GM13977 (cell line): Measurements from ENCODE around the gene ORM1.

Source experiments
- DNase-seq: peaks from one replicate; pipeline ENCODE4 v3.0.0; 2012; ENCODE audit warnings: low spot score
- CTCF ChIP-seq: IDR thresholded peaks from 2 replicates; pipeline ENCODE4 v1.5.1; 2012; ENCODE audit warnings: mild to moderate bottlenecking, control low read depth; ENCODE audit not compliant: insufficient read depth; ENCODE audit errors: extremely low read depth, missing control alignments
- in situ Hi-C: fragments of 300-500 bp; cut with MboI; formaldehyde crosslinking; loops from one replicate; pipeline ENCODE4 v1.12.0; 2022; ENCODE audit warnings: low sequenced_read_pairs, low pct_unique_long_range_greater_than_20kb, mixed read lengths, inconsistent platforms; ENCODE audit not compliant: unreplicated experiment

The ORM1 gene

GRCh38 chr9:114366334-114367128, 43.6 kb downstream of the ORM1 start:
- peak; percentile 60 for DNase-seq
- in situ Hi-C loops, result no loop called here

GRCh38 chr9:114367366-114367765, 44.5 kb downstream of the ORM1 start:
- DNase-seq, result no peak
- in situ Hi-C loops, result no loop called here
- TF ChIP-seq CTCF, result no peak

More at GRCh38 chr9:114366334-114367128, 43.6 kb downstream of the ORM1 start:
- TF ChIP-seq CTCF, result no peak

GRCh38 chr9:114367772-114368569, 45.1 kb downstream of the ORM1 start:
- no peak for TF ChIP-seq CTCF
- DNase-seq, result no peak
- in situ Hi-C loops, result no loop called here

GRCh38 chr9:114369216-114370130, 46.6 kb downstream of the ORM1 start:
- in situ Hi-C loops, result no loop called here
- no peak for TF ChIP-seq CTCF
- no peak for DNase-seq

GRCh38 chr9:114370251-114370967, 47.5 kb downstream of the ORM1 start:
- DNase-seq, result no peak
- TF ChIP-seq CTCF, result no peak
- in situ Hi-C loops, result no loop called here
